DND-41 (cell line): ENCODE measurements around the gene C6orf62.
"Not testable (repeated sequence)": the region's sequence is repeated elsewhere in the genome, so short reads cannot be mapped to it uniquely, and the experiment has no call there.

ENCODE experiments used
- ATAC-seq: fragments of 200-7000 bp; cut with Tn5 transposase; 3 replicates; pipeline ENCODE4 v1.9.1; 2021; ENCODE audit warnings: low read depth; ENCODE audit not compliant: insufficient read depth
- DNase-seq: peaks from one replicate; pipeline ENCODE4 v3.0.0-alpha.2; 2020
- H2AFZ ChIP-seq: 2 replicates; pipeline ENCODE4 v1.6.0; 2012; ENCODE audit warnings: low read depth, low read length
- H3K27ac ChIP-seq: 2 replicates; pipeline ENCODE4 v1.5.1; 2012; ENCODE audit warnings: low read length, inconsistent platforms
- H3K27me3 ChIP-seq: fragments of 200-600 bp; sonication (generic); 2 replicates; pipeline ENCODE4 v1.6.0; 2012; ENCODE audit warnings: low read length, mild to moderate bottlenecking, inconsistent platforms; ENCODE audit not compliant: insufficient read depth, poor library complexity
- H3K36me3 ChIP-seq: 2 replicates; pipeline ENCODE4 v1.5.1; 2012; ENCODE audit warnings: low read length, inconsistent platforms; ENCODE audit not compliant: insufficient read depth
- H3K4me1 ChIP-seq: 2 replicates; pipeline ENCODE4 v1.5.1; 2012; ENCODE audit warnings: mild to moderate bottlenecking, low read length; ENCODE audit not compliant: insufficient read depth
- H3K4me2 ChIP-seq: 2 replicates; pipeline ENCODE4 v1.6.0; 2012; ENCODE audit warnings: mild to moderate bottlenecking, moderate library complexity, low read length, inconsistent platforms; ENCODE audit not compliant: insufficient read depth
- H3K4me3 ChIP-seq, 2 experiments: fragments of 200-600 bp in 1 of 2; shearing (Covaris generic) in 1 of 2; 2 replicates each; pipeline ENCODE4 v1.5.1; 2012 to 2016; ENCODE audit warnings: inconsistent platforms in 2 of 2, low read length in 2 of 2, mild to moderate bottlenecking in 2 of 2, low read depth in 1 of 2, moderate library complexity in 1 of 2
- H3K79me2 ChIP-seq: 2 replicates; pipeline ENCODE4 v1.6.0; 2012; ENCODE audit warnings: low read length, inconsistent platforms; ENCODE audit not compliant: insufficient read depth
- H3K9ac ChIP-seq: 2 replicates; pipeline ENCODE4 v1.6.0; 2012; ENCODE audit warnings: low read depth, mild to moderate bottlenecking, inconsistent platforms, low read length, moderate library complexity
- H3K9me3 ChIP-seq: 2 replicates; pipeline ENCODE4 v1.5.1; 2012; ENCODE audit warnings: low read length, moderate library complexity, mild to moderate bottlenecking, inconsistent platforms; ENCODE audit not compliant: insufficient read depth, severe bottlenecking
- H4K20me1 ChIP-seq: 2 replicates; pipeline ENCODE4 v1.6.0; 2012; ENCODE audit warnings: low read length; ENCODE audit not compliant: insufficient read depth
- EZH2 ChIP-seq: IDR thresholded peaks from 3 replicates; pipeline ENCODE4 v1.6.1; 2012; ENCODE audit warnings: borderline replicate concordance, low read depth, mild to moderate bottlenecking, moderate library complexity, low read length, inconsistent platforms; ENCODE audit not compliant: severe bottlenecking
- TF ChIP-seq, protein P1 (sequence below): IDR thresholded peaks from 2 replicates; pipeline ENCODE4 v1.5.1; 2012; ENCODE audit warnings: borderline replicate concordance, low read length, moderate library complexity, mild to moderate bottlenecking; ENCODE audit not compliant: poor library complexity, severe bottlenecking; ENCODE audit errors: extremely low read depth

Gene C6orf62

DNA sequence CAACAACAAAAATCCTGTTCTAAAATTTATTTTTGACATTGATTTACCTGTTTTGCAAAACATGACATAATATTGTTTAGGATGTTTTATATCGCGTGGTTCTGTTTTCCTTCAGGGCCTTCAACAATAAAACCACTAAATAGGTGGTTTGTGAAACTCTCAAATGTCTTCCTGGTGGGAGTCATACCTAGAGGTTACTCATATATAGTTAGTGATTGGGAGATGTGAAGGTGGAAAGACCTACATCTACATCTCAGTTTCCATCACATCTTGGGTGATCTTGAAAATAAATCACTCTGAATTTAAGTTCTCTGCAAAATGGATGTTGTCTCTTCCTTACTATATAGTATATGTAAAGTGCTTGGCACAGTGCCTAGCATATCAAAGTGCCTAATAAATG lies 22.9 kb downstream of the C6orf62 start:
- Histone ChIP-seq H3K36me3 (peaks cover 9% of the 10 kb centered on the region; the same call in 1 of the 2 replicates), H3K9me3 (no peaks in the 10 kb centered on the region), H2AFZ (no peak overlapping the region), H3K27me3 (no peaks in the 10 kb centered on the region), H4K20me1 (no peaks in the 10 kb centered on the region), H3K4me1 (no peaks in the 10 kb centered on the region), H3K4me3 (no peak overlapping the region), H3K4me2 (no peak overlapping the region), H3K9ac (no peak overlapping the region), H3K79me2 (no peaks in the 10 kb centered on the region), H3K27ac (no peak overlapping the region)
- ATAC-seq (no peak), DNase-seq (no peak)
- TF ChIP-seq EZH2: no peak
- TF ChIP-seq, protein P1, sequence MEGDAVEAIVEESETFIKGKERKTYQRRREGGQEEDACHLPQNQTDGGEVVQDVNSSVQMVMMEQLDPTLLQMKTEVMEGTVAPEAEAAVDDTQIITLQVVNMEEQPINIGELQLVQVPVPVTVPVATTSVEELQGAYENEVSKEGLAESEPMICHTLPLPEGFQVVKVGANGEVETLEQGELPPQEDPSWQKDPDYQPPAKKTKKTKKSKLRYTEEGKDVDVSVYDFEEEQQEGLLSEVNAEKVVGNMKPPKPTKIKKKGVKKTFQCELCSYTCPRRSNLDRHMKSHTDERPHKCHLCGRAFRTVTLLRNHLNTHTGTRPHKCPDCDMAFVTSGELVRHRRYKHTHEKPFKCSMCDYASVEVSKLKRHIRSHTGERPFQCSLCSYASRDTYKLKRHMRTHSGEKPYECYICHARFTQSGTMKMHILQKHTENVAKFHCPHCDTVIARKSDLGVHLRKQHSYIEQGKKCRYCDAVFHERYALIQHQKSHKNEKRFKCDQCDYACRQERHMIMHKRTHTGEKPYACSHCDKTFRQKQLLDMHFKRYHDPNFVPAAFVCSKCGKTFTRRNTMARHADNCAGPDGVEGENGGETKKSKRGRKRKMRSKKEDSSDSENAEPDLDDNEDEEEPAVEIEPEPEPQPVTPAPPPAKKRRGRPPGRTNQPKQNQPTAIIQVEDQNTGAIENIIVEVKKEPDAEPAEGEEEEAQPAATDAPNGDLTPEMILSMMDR: no peak

DNA sequence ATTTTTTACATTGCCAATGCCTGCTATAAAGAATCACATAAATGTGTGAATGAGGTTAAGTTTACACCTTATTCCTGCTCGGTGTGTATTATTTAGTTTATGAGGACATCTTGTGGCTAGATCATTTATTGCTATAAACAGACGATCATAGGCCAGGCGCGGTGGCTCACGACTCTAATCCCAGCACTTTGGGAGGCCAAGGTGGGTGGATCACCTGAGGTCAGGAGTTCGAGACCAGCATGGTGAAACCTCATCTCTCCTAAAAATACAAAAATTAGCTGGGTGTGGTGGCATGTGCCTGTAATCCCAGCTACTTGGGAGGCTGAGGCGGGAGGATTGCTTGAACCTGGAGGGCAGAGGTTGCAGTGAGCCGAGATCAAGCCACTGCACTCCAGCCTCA lies 23.3 kb downstream of the C6orf62 start:
- not testable (repeated sequence) for H3K9me3 ChIP-seq, H3K27ac ChIP-seq, H3K9ac ChIP-seq, H3K79me2 ChIP-seq, H4K20me1 ChIP-seq, H3K4me3 ChIP-seq, H3K4me1 ChIP-seq, H3K36me3 ChIP-seq, H2AFZ ChIP-seq, H3K4me2 ChIP-seq, H3K27me3 ChIP-seq
- TF ChIP-seq, protein P1: peak; percentile 70
- DNase-seq (peak; percentile 24), ATAC-seq (peak; percentile 91)

DNA sequence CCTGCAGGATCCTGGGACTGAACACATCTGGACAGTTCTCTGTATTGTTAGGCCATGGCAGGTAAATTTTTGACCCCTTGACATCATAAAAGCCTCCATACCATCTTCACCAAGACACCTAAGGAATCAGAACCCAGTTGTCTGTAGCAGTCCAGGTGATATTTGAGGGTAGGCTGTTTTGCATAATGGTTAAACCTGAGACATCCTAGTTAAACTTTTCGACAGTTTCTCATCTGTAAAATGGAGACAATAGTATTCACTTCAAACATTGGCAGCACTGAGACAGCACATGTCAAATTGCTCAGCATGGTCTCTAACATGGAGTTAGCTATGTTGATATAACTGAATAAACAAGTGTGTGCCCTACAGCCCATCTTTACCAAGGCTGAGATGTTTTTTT lies 24.8 kb downstream of the C6orf62 start:
- Histone ChIP-seq H3K79me2 (no peaks in the 10 kb centered on the region), H3K27ac (no peak overlapping the region), H3K27me3 (no peaks in the 10 kb centered on the region), H3K4me2 (no peak overlapping the region), H4K20me1 (no peaks in the 10 kb centered on the region), H2AFZ (no peak overlapping the region), H3K4me3 (no peak overlapping the region), H3K36me3 (no peaks in the 10 kb centered on the region), H3K4me1 (no peaks in the 10 kb centered on the region), H3K9me3 (no peaks in the 10 kb centered on the region), H3K9ac (no peak overlapping the region)
- TF ChIP-seq, protein P1: no peak
- TF ChIP-seq EZH2: no peak
- no peak for ATAC-seq
- no peak for DNase-seq
